Measurements from ENCODE around the gene AGAP1. TPM values are rescaled to one million over a fixed set of nuclear protein-coding genes. Genes with fewer than 3 reads are reported as not detected.
A peak's percentile ranks its signal among the peaks of the same experiment; 100 is the strongest.

AGAP1 gene
- total RNA-seq, 1 donor from 2014 or later, result 33.4 TPM

DNA sequence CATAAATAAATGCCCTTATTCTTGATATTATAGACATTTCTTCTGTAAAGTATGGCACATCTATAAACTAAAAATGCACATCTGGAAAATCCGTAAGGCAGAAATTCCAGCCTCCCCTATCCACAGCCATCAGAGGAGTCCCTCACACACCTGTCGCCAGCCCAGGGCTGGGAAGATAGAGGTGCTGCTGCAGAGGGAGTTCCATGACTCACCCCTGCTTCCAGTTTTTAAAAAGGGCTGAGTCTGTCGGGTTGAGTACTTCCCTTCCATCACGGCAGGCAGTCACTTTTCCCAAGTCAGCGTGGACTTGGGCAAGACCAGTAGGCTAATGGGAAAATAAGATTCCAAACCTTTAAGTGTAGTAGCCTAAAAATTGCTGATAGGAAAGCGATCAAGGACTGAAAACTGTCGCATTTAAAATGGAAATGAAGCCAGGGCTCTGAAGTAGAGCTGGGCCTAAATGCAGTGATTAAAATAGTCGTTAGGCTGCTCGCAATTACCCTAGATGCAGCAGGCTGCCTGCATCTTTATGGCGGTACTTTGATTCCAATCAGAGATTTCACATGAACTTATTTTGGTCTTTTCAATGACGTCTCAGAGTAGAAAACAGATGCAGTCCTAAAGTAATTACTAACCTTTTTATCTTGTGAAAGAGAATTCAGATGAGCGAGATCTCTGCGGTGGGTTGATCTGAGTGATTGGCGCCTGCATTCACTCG, 280.5 kb downstream of the AGAP1 start:
- peaks cover 11% of the 10 kb centered on the region for H3K36me3 ChIP-seq
- intact Hi-C loops (cut with DNase I), result loop anchor here (10.0 kb wide), 1 partner anchor 410 kb away; no protein-coding TSS in a partner anchor
- no peaks in the 10 kb centered on the region for H3K27me3 ChIP-seq
- no peak for ATAC-seq
- H3K9me3 ChIP-seq, result no peaks in the 10 kb centered on the region
- H3K4me1 ChIP-seq, result no peaks in the 10 kb centered on the region
- no peak for DNase-seq
- no peak overlapping the region for H3K27ac ChIP-seq
- no peak overlapping the region for H3K4me3 ChIP-seq
- TF ChIP-seq CTCF (IDR thresholded peaks at IDR 0.05), result no peak

GRCh38 chr2:235776531-235776930, 282.7 kb downstream of the AGAP1 start:
- no peaks in the 10 kb centered on the region for H3K9me3 ChIP-seq
- H3K36me3 ChIP-seq, result peaks cover 7% of the 10 kb centered on the region
- DNase-seq, result no peak
- no peaks in the 10 kb centered on the region for H3K4me1 ChIP-seq
- ATAC-seq, result no peak
- intact Hi-C loops (cut with DNase I), result loop anchor here (10.0 kb wide), 1 partner anchor 408 kb away; no protein-coding TSS in a partner anchor
- no peak for TF ChIP-seq CTCF (IDR thresholded peaks at IDR 0.05)
- H3K27me3 ChIP-seq, result no peaks in the 10 kb centered on the region
- H3K27ac ChIP-seq, result no peak overlapping the region
- no peak overlapping the region for H3K4me3 ChIP-seq

GRCh38 chr2:235779444-235779896, 285.6 kb downstream of the AGAP1 start:
- no peaks in the 10 kb centered on the region for H3K4me1 ChIP-seq
- peak; percentile 79 for DNase-seq
- intact Hi-C loops (cut with DNase I), result loop anchor here (10.0 kb wide), 1 partner anchor 405 kb away; no protein-coding TSS in a partner anchor
- no peak overlapping the region for H3K27ac ChIP-seq
- H3K4me3 ChIP-seq, result no peak overlapping the region
- no peaks in the 10 kb centered on the region for H3K27me3 ChIP-seq
- TF ChIP-seq CTCF (IDR thresholded peaks at IDR 0.05), result peak; percentile 76
- ATAC-seq, result peak; percentile 90
- no peaks in the 10 kb centered on the region for H3K9me3 ChIP-seq
- H3K36me3 ChIP-seq, result no peaks in the 10 kb centered on the region

DNA sequence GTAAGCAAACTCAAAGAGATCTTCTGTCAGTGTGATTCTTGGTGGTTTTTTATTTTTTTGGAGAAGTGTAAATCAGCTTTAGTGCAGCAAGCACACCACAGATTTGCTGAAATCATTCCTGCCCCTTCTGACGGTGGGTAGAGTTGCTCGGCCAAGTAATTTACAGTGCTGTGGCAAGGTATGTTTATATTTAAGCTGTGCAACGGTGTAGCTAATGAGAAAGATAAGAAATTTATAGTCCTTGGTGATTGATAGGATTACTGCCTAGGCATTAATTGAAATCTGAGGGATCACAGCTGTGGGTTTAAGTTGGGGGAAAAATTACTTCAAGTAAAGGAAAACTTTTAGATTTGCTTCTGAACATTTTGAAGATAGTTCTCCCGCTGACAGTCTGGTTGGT, 286.6 kb downstream of the AGAP1 start:
- H3K36me3 ChIP-seq, result no peaks in the 10 kb centered on the region
- no peak overlapping the region for H3K4me3 ChIP-seq
- no peak for DNase-seq
- H3K27ac ChIP-seq, result no peak overlapping the region
- intact Hi-C loops (cut with DNase I), result no loop called here
- no peaks in the 10 kb centered on the region for H3K4me1 ChIP-seq
- H3K27me3 ChIP-seq, result no peaks in the 10 kb centered on the region
- H3K9me3 ChIP-seq, result no peaks in the 10 kb centered on the region
- no peak for TF ChIP-seq CTCF (IDR thresholded peaks at IDR 0.05)
- ATAC-seq, result no peak

DNA sequence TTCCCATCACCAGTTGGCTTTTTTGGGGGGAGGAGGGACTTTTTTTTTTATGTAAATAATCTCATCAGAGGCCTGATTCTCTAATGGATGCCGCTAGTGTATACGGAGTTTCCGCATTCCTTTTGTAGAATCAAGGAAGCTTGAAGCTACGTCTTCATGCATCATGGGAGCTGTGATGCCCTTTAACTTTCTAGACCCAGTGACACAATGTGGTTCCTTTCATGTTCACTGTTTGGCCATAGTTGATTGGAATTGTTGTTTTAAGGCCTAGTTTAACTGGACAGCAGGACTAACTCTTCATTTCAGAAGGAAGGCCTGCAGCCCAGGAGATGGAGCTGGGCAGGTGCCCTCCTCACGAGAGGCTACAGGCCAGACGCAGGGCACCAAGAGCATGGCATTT, 287.9 kb downstream of the AGAP1 start:
- ATAC-seq (no peak), DNase-seq (no peak)
- Histone ChIP-seq H3K4me3 (no peak overlapping the region), H3K4me1 (no peaks in the 10 kb centered on the region), H3K36me3 (no peaks in the 10 kb centered on the region), H3K9me3 (no peaks in the 10 kb centered on the region), H3K27ac (no peak overlapping the region), H3K27me3 (no peaks in the 10 kb centered on the region)
- no peak for TF ChIP-seq CTCF (IDR thresholded peaks at IDR 0.05)
- intact Hi-C loops (cut with DNase I), result no loop called here
